Adrenal gland (tissue), 12 donors: ENCODE data around the gene USP40. TPM values are rescaled to one million over a fixed set of nuclear protein-coding genes. Genes with fewer than 3 reads are reported as not detected.

Source experiments
- DNase-seq, 7 donors: peaks; one replicate each; pipeline ENCODE4 v3.0.0-alpha.2; 2019 to 2020
- H3K27ac ChIP-seq, 5 donors: fragments of 200-600 bp; sonication (generic) in 4 of 5; 1 replicate in 3 of 5; 2 replicates in 2 of 5; pipeline versions ENCODE4 v1.5.1 to v1.8.0; 2016 to 2020; ENCODE audit warnings: mild to moderate bottlenecking in 1 of 5
- H3K27me3 ChIP-seq: fragments of 200-600 bp; 2 replicates; pipeline ENCODE4 v1.8.0; 2021
- H3K36me3 ChIP-seq, 2 donors: fragments of 200-600 bp; replicated peaks in 1 of 2; 1 replicate in 1 of 2; 2 replicates in 1 of 2; pipeline versions ENCODE4 v1.5.1 to v1.8.0; 2018 to 2022
- H3K4me1 ChIP-seq, 2 donors: fragments of 200-600 bp; replicated peaks in 1 of 2; 1 replicate in 1 of 2; 2 replicates in 1 of 2; pipeline versions ENCODE4 v1.5.1 to v1.8.0; 2018 to 2021
- H3K4me3 ChIP-seq, 4 donors: fragments of 200-600 bp; sonication (generic) in 3 of 4; one replicate each; pipeline ENCODE4 v1.5.1; 2016 to 2018
- H3K9me3 ChIP-seq, 3 donors: fragments of 200-600 bp; sonication (generic) in 1 of 3; replicated peaks in 1 of 3; 1 replicate in 2 of 3; 2 replicates in 1 of 3; pipeline versions ENCODE4 v1.5.1 to v1.8.0; 2016 to 2021
- POLR2A ChIP-seq, 2 donors: fragments of 450-650 bp; IDR thresholded peaks; one replicate each; pipeline ENCODE4 v1.6.1; 2017; ENCODE audit warnings: antibody characterized with exemption in 2 of 2, mild to moderate bottlenecking in 2 of 2, moderate library complexity in 1 of 2
- WGBS, 4 donors: extraction: QIAGEN DNeasy Blood & Tissue Kit in 2 of 4; methylation state at CpG; one replicate each; pipeline versions ENCODE4 v1.1.5 to v1.1.7; 2013 to 2017; 5-methylcytosine and 5-hydroxymethylcytosine counted together
- intact Hi-C, 2 donors: fragments of 100-400 bp; cut with DNase I; formaldehyde crosslinking; loops; one replicate each; pipeline versions ENCODE4 v1.14.1 to v1.15.0; 2022 to 2023
- polyA plus RNA-seq, 3 donors: library from polyadenylated mRNA; stranded (reverse); fragments of 200-250 nt in 2 of 3; fragments of 350-450 nt in 1 of 3; fragmentation: Illumina TruSeq in 1 of 3; extraction: RNeasy Lipid Tissue Mini Kit (QIAGEN cat#74804) in 1 of 3; gene quantifications; one replicate each; pipeline ENCODE4 v1.2.3, GENCODE V29; 2013 to 2014
- total RNA-seq, 9 donors: library from RNA; depleted of rRNA in 4 of 9; stranded (reverse); fragments of >200 nt in 4 of 9; fragments of 120-200 nt in 1 of 9; fragmentation: NEBNext Ultra II Directional in 1 of 9; extraction: Animal tissue kit (Norgen Biotek cat#: 25700) in 1 of 9; gene quantifications; one replicate each; pipeline versions ENCODE4 v1.1.0 to v1.2.4, GENCODE V29; 2013 to 2023
- TF ChIP-seq, protein P1 (sequence below), 6 experiments: fragments of 450-650 bp in 4 of 6; fragments of 200-600 bp in 2 of 6; sonication (generic) in 1 of 6; IDR thresholded peaks; 1 replicate in 5 of 6; 2 replicates in 1 of 6; pipeline versions ENCODE4 v1.5.1 to v1.8.0; 2016 to 2021; ENCODE audit warnings: antibody characterized with exemption in 6 of 6, mild to moderate bottlenecking in 2 of 6, moderate library complexity in 1 of 6
- donor health status: healthy with polysubstance abuse.
- donor health status: Bipolar disorder and iron deficiency.
- donor health status: DM: yes; HTN: yes; CAD: no.
- donor health status: DM: no; HTN: no; CAD: no.
- donor health status: DM: no; HTN: no; CAD: no.
- donor health status: DM: yes; HTN: yes; CAD: no.

USP40 gene
- total and polyA plus RNA-seq, 12 donors = 25.1 to 98.7 (median 46.3) TPM

DNA sequence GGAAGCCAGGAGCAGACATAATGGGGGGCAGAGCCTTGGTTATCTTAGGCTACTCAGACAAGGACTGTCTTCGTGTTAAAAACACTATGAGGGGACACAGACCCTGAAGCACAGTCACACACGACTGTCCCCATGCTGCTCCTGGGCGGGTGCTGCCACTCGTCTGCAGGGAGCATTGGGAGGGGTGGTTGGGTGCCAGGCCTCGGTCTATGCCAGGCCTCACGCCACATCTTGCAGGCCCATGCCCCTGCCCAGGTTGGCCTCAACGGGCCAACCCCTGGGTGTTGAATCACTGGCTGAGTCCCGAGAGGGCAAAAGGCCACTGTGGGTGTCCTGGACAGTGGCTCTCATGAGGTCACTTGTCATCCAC is 97.9 kb downstream of the USP40 start:
- Histone ChIP-seq H3K27ac (no peak overlapping the region), H3K9me3 (no peaks in the 10 kb centered on the region), H3K4me3 (no peak overlapping the region), H3K4me1 (no peaks in the 10 kb centered on the region), H3K36me3 (peaks cover 0 to 30% of the 10 kb centered on the region in 2 donors), H3K27me3 (no peaks in the 10 kb centered on the region)
- DNase-seq = no peak
- WGBS, 4 donors = 90 to 98% (median 97%) methylated on average over 3 to 8 of the region's 8 CpGs
- intact Hi-C loops = no loop called here
- no peak for TF ChIP-seq POLR2A (IDR thresholded peaks at IDR 0.05)
- TF ChIP-seq, protein P1, sequence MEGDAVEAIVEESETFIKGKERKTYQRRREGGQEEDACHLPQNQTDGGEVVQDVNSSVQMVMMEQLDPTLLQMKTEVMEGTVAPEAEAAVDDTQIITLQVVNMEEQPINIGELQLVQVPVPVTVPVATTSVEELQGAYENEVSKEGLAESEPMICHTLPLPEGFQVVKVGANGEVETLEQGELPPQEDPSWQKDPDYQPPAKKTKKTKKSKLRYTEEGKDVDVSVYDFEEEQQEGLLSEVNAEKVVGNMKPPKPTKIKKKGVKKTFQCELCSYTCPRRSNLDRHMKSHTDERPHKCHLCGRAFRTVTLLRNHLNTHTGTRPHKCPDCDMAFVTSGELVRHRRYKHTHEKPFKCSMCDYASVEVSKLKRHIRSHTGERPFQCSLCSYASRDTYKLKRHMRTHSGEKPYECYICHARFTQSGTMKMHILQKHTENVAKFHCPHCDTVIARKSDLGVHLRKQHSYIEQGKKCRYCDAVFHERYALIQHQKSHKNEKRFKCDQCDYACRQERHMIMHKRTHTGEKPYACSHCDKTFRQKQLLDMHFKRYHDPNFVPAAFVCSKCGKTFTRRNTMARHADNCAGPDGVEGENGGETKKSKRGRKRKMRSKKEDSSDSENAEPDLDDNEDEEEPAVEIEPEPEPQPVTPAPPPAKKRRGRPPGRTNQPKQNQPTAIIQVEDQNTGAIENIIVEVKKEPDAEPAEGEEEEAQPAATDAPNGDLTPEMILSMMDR (IDR thresholded peaks at IDR 0.05) = no peak

DNA sequence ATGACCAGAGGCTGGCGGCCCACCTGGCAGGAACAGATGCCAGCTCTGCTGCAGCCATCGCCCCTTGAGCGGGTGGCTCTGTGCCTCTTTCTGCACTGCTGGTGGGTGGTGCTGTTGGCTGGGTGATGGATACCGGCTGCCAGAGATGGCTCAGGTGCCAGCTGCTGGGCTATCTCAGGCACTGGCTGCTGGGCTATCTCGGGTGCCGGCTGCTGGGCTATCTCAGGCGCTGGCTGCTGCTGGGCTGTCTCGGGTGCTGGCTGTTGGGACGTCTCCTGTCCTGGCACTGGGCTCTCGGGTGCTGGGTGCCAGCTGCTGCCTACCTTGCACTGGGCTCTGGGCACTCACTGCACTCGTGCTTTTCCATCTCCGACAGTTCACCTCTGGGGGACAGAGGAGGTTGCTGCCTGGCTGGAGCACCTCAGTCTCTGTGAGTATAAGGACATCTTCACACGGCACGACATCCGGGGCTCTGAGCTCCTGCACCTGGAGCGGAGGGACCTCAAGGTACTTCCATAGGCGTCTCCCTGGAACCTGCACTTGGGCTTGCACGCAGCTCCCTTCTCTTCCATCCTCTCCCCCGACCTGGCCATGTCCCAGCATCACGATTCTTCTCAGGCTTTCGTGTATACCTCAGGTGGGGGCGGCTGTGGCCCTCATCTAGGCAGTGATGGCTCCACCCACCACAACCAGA is 98.4 kb downstream of the USP40 start:
- no peak for DNase-seq

DNA sequence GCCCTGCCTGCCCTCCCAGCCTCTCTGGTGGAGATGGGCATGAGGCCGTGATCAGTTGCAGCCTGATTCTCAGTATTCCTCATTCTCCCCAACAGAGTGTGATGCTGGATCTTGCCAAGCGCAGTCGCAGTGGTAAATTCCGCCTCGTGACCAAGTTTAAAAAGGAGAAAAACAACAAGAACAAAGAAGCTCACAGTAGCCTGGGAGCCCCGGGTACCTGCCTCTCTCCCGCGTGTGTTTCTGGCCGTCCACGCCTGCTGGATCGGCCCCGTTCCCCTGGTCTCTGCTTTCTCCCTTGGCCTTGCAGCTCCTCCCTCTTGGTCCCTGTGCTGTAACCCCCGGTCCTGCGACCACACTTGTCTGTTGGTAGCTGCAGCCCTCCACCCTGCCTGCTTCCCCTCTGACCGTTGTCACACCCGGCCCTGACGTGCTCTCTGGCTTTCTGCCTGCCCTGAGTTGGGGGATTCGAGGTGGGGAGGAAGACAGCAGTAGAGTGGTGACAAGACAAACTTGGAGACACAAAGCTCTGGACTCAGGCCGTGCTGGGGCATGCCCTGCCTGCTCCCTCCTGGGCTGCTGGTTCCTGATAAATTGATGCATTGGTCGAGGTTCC is 99.5 kb downstream of the USP40 start:
- DNase-seq = peak in 1 of 7 donors; percentile 5
- Histone ChIP-seq H3K27ac (no peak overlapping the region), H3K4me3 (no peak overlapping the region), H3K9me3 (no peaks in the 10 kb centered on the region), H3K36me3 (peaks cover 0 to 41% of the 10 kb centered on the region in 2 donors), H3K4me1 (no peaks in the 10 kb centered on the region), H3K27me3 (no peaks in the 10 kb centered on the region)
- 95 to 97% (median 95%) methylated on average over 20 of the region's 20 CpGs for WGBS, 4 donors
- TF ChIP-seq POLR2A (IDR thresholded peaks at IDR 0.05) = no peak
- TF ChIP-seq, protein P1 (IDR thresholded peaks at IDR 0.05) = no peak
- intact Hi-C loops = no loop called here

More for the DNA sequence above, 98.4 kb downstream of the USP40 start:
- Histone ChIP-seq H3K9me3 (no peaks in the 10 kb centered on the region), H3K27me3 (no peaks in the 10 kb centered on the region), H3K4me1 (no peaks in the 10 kb centered on the region), H3K36me3 (peaks cover 0 to 31% of the 10 kb centered on the region in 2 donors), H3K4me3 (no peak overlapping the region), H3K27ac (no peak overlapping the region)
- intact Hi-C loops = no loop called here
- TF ChIP-seq, protein P1 (IDR thresholded peaks at IDR 0.05) = no peak
- no peak for TF ChIP-seq POLR2A (IDR thresholded peaks at IDR 0.05)
- WGBS, 4 donors = 94 to 98% (median 96%) methylated on average over 11 to 22 of the region's 22 CpGs

DNA sequence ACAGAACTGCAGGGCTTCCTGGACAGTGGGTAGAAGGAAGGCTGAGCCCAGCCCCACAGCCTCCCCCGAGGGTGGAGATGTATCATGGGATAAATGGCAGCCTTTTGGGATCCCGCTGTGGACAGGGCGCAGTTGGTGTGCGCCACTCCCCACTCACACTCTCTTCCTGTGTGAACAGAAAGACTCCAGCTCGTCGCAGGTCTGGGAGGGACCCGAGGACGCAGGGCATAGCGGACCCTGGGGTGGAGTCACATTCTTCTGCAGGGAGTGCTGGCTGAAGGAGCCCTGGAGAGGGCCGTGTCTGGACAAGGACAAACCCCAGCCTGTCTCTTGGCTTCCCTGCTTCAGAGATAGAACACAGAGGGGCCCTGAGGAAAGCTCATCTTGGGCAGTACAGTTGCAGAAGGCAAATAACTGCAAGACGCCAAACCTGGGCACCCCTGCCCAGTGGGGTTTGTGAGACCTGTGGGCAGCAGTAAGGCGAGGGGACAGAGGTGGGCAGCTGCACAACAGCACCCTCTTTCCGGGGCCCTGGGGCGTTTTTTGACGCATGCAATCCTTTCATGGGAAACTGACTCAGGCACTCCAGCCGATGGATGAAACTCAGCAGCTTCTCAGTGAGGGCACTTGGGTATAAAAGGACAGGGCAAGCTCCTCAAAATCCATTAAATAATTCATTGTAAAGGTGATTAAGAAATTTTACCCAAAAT is 101.9 kb downstream of the USP40 start:
- no peak for DNase-seq
- H3K4me3 ChIP-seq = no peak overlapping the region
- no peaks in the 10 kb centered on the region for H3K4me1 ChIP-seq
- TF ChIP-seq, protein P1 (IDR thresholded peaks at IDR 0.05) = no peak
- TF ChIP-seq POLR2A (IDR thresholded peaks at IDR 0.05) = no peak
- H3K27ac ChIP-seq = no peak overlapping the region
- H3K27me3 ChIP-seq = no peaks in the 10 kb centered on the region
- WGBS, 4 donors = 86 to 92% (median 89%) methylated on average over 7 to 16 of the region's 16 CpGs
- H3K36me3 ChIP-seq = peaks cover 0 to 58% of the 10 kb centered on the region in 2 donors
- H3K9me3 ChIP-seq = no peaks in the 10 kb centered on the region
- intact Hi-C loops = no loop called here
